Measurements from ENCODE around the gene IQCK.

- TF ChIP-seq POLR2A (IDR thresholded peaks at IDR 0.05; ENCODE audit: low read depth, low read length) = no peak
- TF ChIP-seq CTCF (IDR thresholded peaks at IDR 0.05; ENCODE audit: extremely low read depth in 1 of 2, insufficient read depth in 1 of 2, low read depth in 1 of 2, low read length in 2 of 2) = no peak
Observed at GRCh38 chr16:19871721-19872120, 153.7 kb downstream of the IQCK start.

Data from endothelial cell of umbilical vein (primary cell).